IPS DF 6.9 (cell line): ENCODE results near the gene DUSP7.
"Not testable (repeated sequence)": the region's sequence is repeated elsewhere in the genome, so short reads cannot be mapped to it uniquely, and the experiment has no call there.

Experiments used
- DNase-seq: peaks from one replicate; pipeline ENCODE4 v3.0.0-alpha.2; 2013; ENCODE audit warnings: low read depth, low spot score
- H3K27ac ChIP-seq: one replicate; pipeline ENCODE4 v1.5.1; 2013; ENCODE audit warnings: low read length, control low read depth
- H3K27me3 ChIP-seq: 2 replicates; pipeline ENCODE4 v1.6.1; 2013; ENCODE audit warnings: mild to moderate bottlenecking, low read length; ENCODE audit not compliant: control insufficient read depth, insufficient read depth
- H3K36me3 ChIP-seq: 2 replicates; pipeline ENCODE4 v1.6.1; 2013; ENCODE audit warnings: low read length; ENCODE audit not compliant: control insufficient read depth, insufficient read depth
- H3K4me1 ChIP-seq: 2 replicates; pipeline ENCODE4 v1.6.1; 2013; ENCODE audit warnings: low read length; ENCODE audit not compliant: control insufficient read depth, insufficient read depth
- H3K4me3 ChIP-seq: 2 replicates; pipeline ENCODE4 v1.5.1; 2013; ENCODE audit warnings: mild to moderate bottlenecking, low read length
- H3K9me3 ChIP-seq: 2 replicates; pipeline ENCODE4 v1.6.1; 2013; ENCODE audit warnings: low read length, inconsistent platforms; ENCODE audit not compliant: control insufficient read depth, insufficient read depth
- WGBS: extraction: QIAGEN DNeasy Blood & Tissue Kit; methylation state at CpG from one replicate; pipeline ENCODE4 v1.1.7; 2013; ENCODE audit warnings: mixed read lengths, missing lambda C conversion rate; ENCODE audit not compliant: insufficient read length, insufficient coverage; 5-methylcytosine and 5-hydroxymethylcytosine counted together

The DUSP7 gene

GRCh38 chr3:52046186-52046901 is 10.0 kb downstream of the DUSP7 start:
- H3K36me3 ChIP-seq: peaks cover 13% of the 10 kb centered on the region
- H3K27me3 ChIP-seq: no peaks in the 10 kb centered on the region
- no peak overlapping the region for H3K27ac ChIP-seq
- no peak overlapping the region for H3K4me3 ChIP-seq
- H3K9me3 ChIP-seq: no peaks in the 10 kb centered on the region
- DNase-seq: no peak
- no peaks in the 10 kb centered on the region for H3K4me1 ChIP-seq
- no CpG with 5 or more reads among the region's 12 CpGs for WGBS

GRCh38 chr3:52044869-52045619 is 11.3 kb downstream of the DUSP7 start:
- WGBS: no CpG with 5 or more reads among the region's 18 CpGs
- no peak for DNase-seq
- no peaks in the 10 kb centered on the region for H3K9me3 ChIP-seq
- no peaks in the 10 kb centered on the region for H3K27me3 ChIP-seq
- H3K27ac ChIP-seq: no peak overlapping the region
- H3K4me1 ChIP-seq: no peaks in the 10 kb centered on the region
- H3K36me3 ChIP-seq: 0 out of 2 replicates have a peak, but pooled peaks cover 2% of the 10 kb centered on the region
- no peak overlapping the region for H3K4me3 ChIP-seq

- no peaks in the 10 kb centered on the region for H3K9me3 ChIP-seq
- no peak overlapping the region for H3K4me3 ChIP-seq
- no peaks in the 10 kb centered on the region for H3K36me3 ChIP-seq
- H3K27ac ChIP-seq: no peak overlapping the region
- H3K4me1 ChIP-seq: no peaks in the 10 kb centered on the region
- H3K27me3 ChIP-seq: no peaks in the 10 kb centered on the region
- no peak for DNase-seq
- WGBS: no CpG with 5 or more reads among the region's 6 CpGs
Observed at GRCh38 chr3:52043750-52044149, 12.6 kb downstream of the DUSP7 start.

GRCh38 chr3:52043039-52043438 is 13.3 kb downstream of the DUSP7 start:
- not testable (repeated sequence) for H3K4me1 ChIP-seq, H3K9me3 ChIP-seq, H3K36me3 ChIP-seq, H3K27ac ChIP-seq, DNase-seq, H3K4me3 ChIP-seq, H3K27me3 ChIP-seq
- no CpG with 5 or more reads among the region's 1 CpG for WGBS

GRCh38 chr3:52041118-52041731 is 15.1 kb downstream of the DUSP7 start:
- no peak overlapping the region for H3K4me3 ChIP-seq
- no peaks in the 10 kb centered on the region for H3K36me3 ChIP-seq
- no peaks in the 10 kb centered on the region for H3K27me3 ChIP-seq
- H3K4me1 ChIP-seq: no peaks in the 10 kb centered on the region
- DNase-seq: no peak
- H3K9me3 ChIP-seq: no peaks in the 10 kb centered on the region
- no CpG with 5 or more reads among the region's 10 CpGs for WGBS
- no peak overlapping the region for H3K27ac ChIP-seq

GRCh38 chr3:52040600-52040999 is 15.8 kb downstream of the DUSP7 start:
- H3K36me3 ChIP-seq: no peaks in the 10 kb centered on the region
- H3K27ac ChIP-seq: no peak overlapping the region
- no peaks in the 10 kb centered on the region for H3K4me1 ChIP-seq
- DNase-seq: no peak
- no CpG with 5 or more reads among the region's 8 CpGs for WGBS
- H3K27me3 ChIP-seq: no peaks in the 10 kb centered on the region
- no peak overlapping the region for H3K4me3 ChIP-seq
- no peaks in the 10 kb centered on the region for H3K9me3 ChIP-seq

GRCh38 chr3:52039846-52040245 is 16.5 kb downstream of the DUSP7 start:
- DNase-seq: no peak
- Histone ChIP-seq H3K27ac (no peak overlapping the region), H3K4me3 (no peak overlapping the region), H3K36me3 (no peaks in the 10 kb centered on the region), H3K9me3 (no peaks in the 10 kb centered on the region), H3K4me1 (no peaks in the 10 kb centered on the region), H3K27me3 (no peaks in the 10 kb centered on the region)
- WGBS: no CpG with 5 or more reads among the region's 17 CpGs

- Histone ChIP-seq H3K9me3 (no peaks in the 10 kb centered on the region), H3K27ac (no peak overlapping the region), H3K4me1 (no peaks in the 10 kb centered on the region), H3K4me3 (no peak overlapping the region), H3K36me3 (no peaks in the 10 kb centered on the region), H3K27me3 (no peaks in the 10 kb centered on the region)
- WGBS: no CpG with 5 or more reads among the region's 4 CpGs
- DNase-seq: no peak
Observed at GRCh38 chr3:52039426-52039825, 16.9 kb downstream of the DUSP7 start.

GRCh38 chr3:52038227-52038626 is 18.1 kb downstream of the DUSP7 start:
- no peak overlapping the region for H3K4me3 ChIP-seq
- H3K4me1 ChIP-seq: no peaks in the 10 kb centered on the region
- DNase-seq: no peak
- H3K27ac ChIP-seq: no peak overlapping the region
- no CpG with 5 or more reads among the region's 6 CpGs for WGBS
- no peaks in the 10 kb centered on the region for H3K9me3 ChIP-seq
- no peaks in the 10 kb centered on the region for H3K27me3 ChIP-seq
- H3K36me3 ChIP-seq: no peaks in the 10 kb centered on the region

GRCh38 chr3:52037291-52037690 is 19.1 kb downstream of the DUSP7 start:
- Histone ChIP-seq H3K27me3 (no peaks in the 10 kb centered on the region), H3K9me3 (no peaks in the 10 kb centered on the region), H3K36me3 (no peaks in the 10 kb centered on the region), H3K27ac (no peak overlapping the region), H3K4me3 (no peak overlapping the region), H3K4me1 (no peaks in the 10 kb centered on the region)
- WGBS: no CpG with 5 or more reads among the region's 4 CpGs
- no peak for DNase-seq
